Measurements from ENCODE around the gene PREX1.

Gene PREX1

GRCh38 chr20:48626226-48626937, 201.4 kb downstream of the PREX1 start:
- Mint-ChIP-seq H3K27me3 (no peaks in the 10 kb centered on the region), H3K4me1 (no peaks in the 10 kb centered on the region), H3K36me3 (peaks cover 28% of the 10 kb centered on the region), H3K4me3 (no peak overlapping the region), H3K27ac (peak overlapping the region; percentile 61), H3K9me3 (no peaks in the 10 kb centered on the region)
- ATAC-seq (ENCODE audit: low read depth) (no peak), DNase-seq (ENCODE audit: low spot score in 2 of 2) (no peak)

GRCh38 chr20:48625136-48625900, 202.5 kb downstream of the PREX1 start:
- Mint-ChIP-seq H3K27ac (peak overlapping the region; percentile 53), H3K27me3 (no peaks in the 10 kb centered on the region), H3K4me1 (peaks cover 7% of the 10 kb centered on the region), H3K4me3 (no peak overlapping the region), H3K36me3 (peaks cover 26% of the 10 kb centered on the region), H3K9me3 (no peaks in the 10 kb centered on the region)
- ATAC-seq (ENCODE audit: low read depth) (no peak), DNase-seq (ENCODE audit: low spot score in 2 of 2) (no peak)

- Mint-ChIP-seq H3K27ac (no peak overlapping the region), H3K4me1 (peaks cover 7% of the 10 kb centered on the region), H3K36me3 (peaks cover 21% of the 10 kb centered on the region), H3K9me3 (no peaks in the 10 kb centered on the region), H3K4me3 (no peak overlapping the region), H3K27me3 (no peaks in the 10 kb centered on the region)
- no peak for DNase-seq (ENCODE audit: low spot score in 2 of 2)
- ATAC-seq (ENCODE audit: low read depth) = no peak
Observed at GRCh38 chr20:48624315-48625020, 203.3 kb downstream of the PREX1 start.

- Mint-ChIP-seq H3K36me3 (peaks cover 16% of the 10 kb centered on the region), H3K27ac (no peak overlapping the region), H3K4me3 (no peak overlapping the region), H3K9me3 (no peaks in the 10 kb centered on the region), H3K27me3 (no peaks in the 10 kb centered on the region), H3K4me1 (peaks cover 7% of the 10 kb centered on the region)
- ATAC-seq (ENCODE audit: low read depth) (no peak), DNase-seq (ENCODE audit: low spot score in 2 of 2) (no peak)
Observed at GRCh38 chr20:48623906-48624265, 203.9 kb downstream of the PREX1 start.

- Mint-ChIP-seq H3K9me3 (no peaks in the 10 kb centered on the region), H3K27ac (peak overlapping the region; percentile 23), H3K4me3 (no peak overlapping the region), H3K4me1 (peaks cover 7% of the 10 kb centered on the region), H3K36me3 (peaks cover 12% of the 10 kb centered on the region), H3K27me3 (no peaks in the 10 kb centered on the region)
- no peak for DNase-seq (ENCODE audit: low spot score in 2 of 2)
- no peak for ATAC-seq (ENCODE audit: low read depth)
Observed at GRCh38 chr20:48623176-48623905, 204.5 kb downstream of the PREX1 start.

- Mint-ChIP-seq H3K27ac (peak overlapping the region; percentile 23), H3K4me3 (no peak overlapping the region), H3K9me3 (no peaks in the 10 kb centered on the region), H3K27me3 (no peaks in the 10 kb centered on the region), H3K4me1 (peaks cover 7% of the 10 kb centered on the region), H3K36me3 (peaks cover 12% of the 10 kb centered on the region)
- ATAC-seq (ENCODE audit: low read depth) = no peak
- DNase-seq (ENCODE audit: low spot score in 2 of 2) = no peak
Observed at GRCh38 chr20:48622421-48622820, 205.4 kb downstream of the PREX1 start.

- Mint-ChIP-seq H3K9me3 (no peaks in the 10 kb centered on the region), H3K27me3 (no peaks in the 10 kb centered on the region), H3K36me3 (peaks cover 6% of the 10 kb centered on the region), H3K4me3 (no peak overlapping the region), H3K4me1 (peaks cover 7% of the 10 kb centered on the region), H3K27ac (peak overlapping the region; percentile 17)
- ATAC-seq (ENCODE audit: low read depth) (peak; percentile 4), DNase-seq (ENCODE audit: low spot score in 2 of 2) (no peak)
Observed at GRCh38 chr20:48621376-48622078, 206.3 kb downstream of the PREX1 start.

GRCh38 chr20:48620507-48621375, 207.1 kb downstream of the PREX1 start:
- Mint-ChIP-seq H3K4me3 (peak overlapping the region; percentile 67), H3K4me1 (peaks cover 7% of the 10 kb centered on the region), H3K9me3 (no peaks in the 10 kb centered on the region), H3K36me3 (peaks cover 4% of the 10 kb centered on the region), H3K27ac (peak overlapping the region; percentile 17), H3K27me3 (no peaks in the 10 kb centered on the region)
- DNase-seq (ENCODE audit: low spot score in 2 of 2) = peak; percentile 75 to 81
- ATAC-seq (ENCODE audit: low read depth) = peak; percentile 85

GRCh38 chr20:48620154-48620506, 207.7 kb downstream of the PREX1 start:
- DNase-seq (ENCODE audit: low spot score in 2 of 2) = no peak
- Mint-ChIP-seq H3K27me3 (no peaks in the 10 kb centered on the region), H3K36me3 (peaks cover 2% of the 10 kb centered on the region), H3K9me3 (no peaks in the 10 kb centered on the region), H3K4me3 (no peak overlapping the region), H3K4me1 (peaks cover 7% of the 10 kb centered on the region), H3K27ac (no peak overlapping the region)
- no peak for ATAC-seq (ENCODE audit: low read depth)

- no peak for ATAC-seq (ENCODE audit: low read depth)
- no peak for DNase-seq (ENCODE audit: low spot score in 2 of 2)
- no peaks in the 10 kb centered on the region for H3K9me3 Mint-ChIP-seq
- H3K4me1 Mint-ChIP-seq = peaks cover 7% of the 10 kb centered on the region
- H3K4me3 Mint-ChIP-seq = no peak overlapping the region
- no peaks in the 10 kb centered on the region for H3K27me3 Mint-ChIP-seq
- H3K27ac Mint-ChIP-seq = no peak overlapping the region
- H3K36me3 Mint-ChIP-seq = no peaks in the 10 kb centered on the region
Observed at GRCh38 chr20:48619126-48620101, 208.4 kb downstream of the PREX1 start.

- Mint-ChIP-seq H3K9me3 (no peaks in the 10 kb centered on the region), H3K27me3 (no peaks in the 10 kb centered on the region), H3K27ac (no peak overlapping the region), H3K4me1 (peaks cover 7% of the 10 kb centered on the region), H3K4me3 (no peak overlapping the region), H3K36me3 (no peaks in the 10 kb centered on the region)
- DNase-seq (ENCODE audit: low spot score in 2 of 2) (no peak), ATAC-seq (ENCODE audit: low read depth) (no peak)
Observed at GRCh38 chr20:48618631-48619030, 209.2 kb downstream of the PREX1 start.

GRCh38 chr20:48618052-48618451, 209.7 kb downstream of the PREX1 start:
- H3K9me3 Mint-ChIP-seq = no peaks in the 10 kb centered on the region
- H3K27ac Mint-ChIP-seq = no peak overlapping the region
- H3K4me3 Mint-ChIP-seq = no peak overlapping the region
- ATAC-seq (ENCODE audit: low read depth) (no peak), DNase-seq (ENCODE audit: low spot score in 2 of 2) (no peak)
- H3K4me1 Mint-ChIP-seq = peaks cover 7% of the 10 kb centered on the region
- no peaks in the 10 kb centered on the region for H3K36me3 Mint-ChIP-seq
- no peaks in the 10 kb centered on the region for H3K27me3 Mint-ChIP-seq
